Choroid plexus epithelial cell (primary cell): Measurements from ENCODE around the gene CAMKMT.
A peak's percentile ranks its signal among the peaks of the same experiment; 100 is the strongest.

Experiments used
- DNase-seq: peaks from one replicate; pipeline ENCODE4 v3.0.0-alpha.2; 2010; ENCODE audit warnings: low read depth
- H3K4me3 ChIP-seq: 2 replicates; pipeline ENCODE4 v1.5.1; 2011; ENCODE audit warnings: low read depth, mild to moderate bottlenecking, control low read depth, low read length, moderate library complexity
- TF ChIP-seq, protein P1 (sequence below): conservative IDR thresholded peaks from 2 replicates; pipeline ENCODE4 v1.5.1; 2011; ENCODE audit warnings: low read depth, mild to moderate bottlenecking, control low read depth, inconsistent platforms, low read length, moderate library complexity

Gene CAMKMT

DNA sequence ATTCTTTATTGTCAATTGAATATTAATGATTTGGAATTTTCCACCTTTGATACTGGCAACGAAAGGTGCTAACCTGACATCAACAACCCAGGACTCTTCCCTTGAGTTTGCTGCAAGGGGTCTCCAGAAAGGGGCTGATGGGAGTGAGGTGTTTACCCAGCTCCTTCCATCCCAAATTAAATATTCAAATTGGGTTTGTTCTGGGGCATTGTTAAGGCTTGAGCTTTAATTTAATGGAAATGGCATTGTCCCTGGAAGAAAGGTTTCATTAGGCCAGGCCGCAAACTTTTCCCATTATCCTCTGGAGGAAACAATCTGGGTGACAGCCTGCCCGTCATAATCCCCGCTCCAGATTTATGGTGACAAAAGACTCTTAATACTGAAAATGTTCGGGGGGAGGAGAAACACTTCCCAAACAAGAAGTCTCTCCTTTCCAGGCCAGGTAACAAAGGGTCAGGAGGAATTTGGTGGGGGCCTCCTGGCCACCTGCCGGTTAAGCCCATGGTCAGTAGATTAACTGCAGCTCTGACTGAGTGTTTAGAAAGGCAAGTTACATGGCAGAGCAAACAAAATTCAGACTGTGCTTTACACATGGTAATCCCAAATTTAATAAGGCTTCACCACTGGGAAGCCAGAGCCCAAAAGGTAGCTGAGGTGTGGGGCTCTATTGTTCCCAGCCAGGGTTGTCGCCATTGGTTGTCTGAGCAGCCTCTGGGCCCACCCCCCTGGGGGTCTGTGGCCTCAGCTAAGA is 428.4 kb downstream of the CAMKMT start:
- no peak for DNase-seq
- no peak overlapping the region for H3K4me3 ChIP-seq
- TF ChIP-seq, protein P1, sequence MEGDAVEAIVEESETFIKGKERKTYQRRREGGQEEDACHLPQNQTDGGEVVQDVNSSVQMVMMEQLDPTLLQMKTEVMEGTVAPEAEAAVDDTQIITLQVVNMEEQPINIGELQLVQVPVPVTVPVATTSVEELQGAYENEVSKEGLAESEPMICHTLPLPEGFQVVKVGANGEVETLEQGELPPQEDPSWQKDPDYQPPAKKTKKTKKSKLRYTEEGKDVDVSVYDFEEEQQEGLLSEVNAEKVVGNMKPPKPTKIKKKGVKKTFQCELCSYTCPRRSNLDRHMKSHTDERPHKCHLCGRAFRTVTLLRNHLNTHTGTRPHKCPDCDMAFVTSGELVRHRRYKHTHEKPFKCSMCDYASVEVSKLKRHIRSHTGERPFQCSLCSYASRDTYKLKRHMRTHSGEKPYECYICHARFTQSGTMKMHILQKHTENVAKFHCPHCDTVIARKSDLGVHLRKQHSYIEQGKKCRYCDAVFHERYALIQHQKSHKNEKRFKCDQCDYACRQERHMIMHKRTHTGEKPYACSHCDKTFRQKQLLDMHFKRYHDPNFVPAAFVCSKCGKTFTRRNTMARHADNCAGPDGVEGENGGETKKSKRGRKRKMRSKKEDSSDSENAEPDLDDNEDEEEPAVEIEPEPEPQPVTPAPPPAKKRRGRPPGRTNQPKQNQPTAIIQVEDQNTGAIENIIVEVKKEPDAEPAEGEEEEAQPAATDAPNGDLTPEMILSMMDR, result no peak

- TF ChIP-seq, protein P1, result no peak
- DNase-seq, result peak; percentile 52
- no peak overlapping the region for H3K4me3 ChIP-seq
These were observed 431.6 kb downstream of the CAMKMT start for GRCh38 chr2:44793322-44793870.

DNA sequence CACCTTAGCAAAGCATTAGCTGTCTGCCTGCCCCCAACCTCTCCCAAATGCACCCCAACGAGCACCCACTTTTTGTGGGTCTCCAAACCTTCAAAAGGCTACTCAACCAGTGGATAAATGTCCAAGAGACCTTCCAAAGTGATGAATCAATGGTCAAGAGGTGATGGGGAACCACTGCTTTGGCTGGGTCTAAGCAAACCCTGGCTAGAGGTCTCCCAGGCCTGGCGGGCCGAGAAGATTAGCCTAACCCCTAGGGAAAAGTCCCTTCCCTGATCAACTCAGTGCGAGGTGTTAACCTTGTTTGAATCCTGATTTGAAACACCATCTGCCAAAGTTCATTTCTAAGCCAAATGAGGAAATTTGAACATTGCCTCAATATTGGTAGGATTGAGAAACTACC is 435.0 kb downstream of the CAMKMT start:
- TF ChIP-seq, protein P1, result no peak
- DNase-seq, result no peak

DNA sequence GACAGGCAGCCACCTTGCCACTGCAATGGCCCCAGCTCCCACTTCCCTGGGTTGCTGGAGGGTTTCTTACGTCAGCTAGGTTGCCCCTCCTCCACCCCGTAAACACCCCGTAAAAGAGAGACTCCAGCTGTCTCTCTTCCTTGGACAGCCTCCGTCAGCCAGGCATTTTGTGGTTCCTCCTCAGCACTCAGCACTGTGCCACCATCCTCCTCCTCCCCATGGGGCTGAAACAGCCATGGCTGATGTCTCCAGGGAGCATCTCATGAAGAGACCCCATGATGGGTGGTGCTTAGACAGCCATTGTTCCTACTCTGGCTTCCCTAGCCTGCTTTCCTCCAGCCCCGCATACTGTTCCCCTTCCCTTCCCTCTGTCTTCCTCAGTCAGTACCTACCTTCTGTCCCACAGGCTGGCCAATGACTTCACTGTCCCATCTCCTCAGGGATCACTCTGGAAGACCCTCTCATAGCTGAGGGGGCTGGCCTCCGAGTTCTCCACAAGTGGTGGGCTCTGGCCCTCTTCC is 436.5 kb downstream of the CAMKMT start:
- no peak overlapping the region for H3K4me3 ChIP-seq
- TF ChIP-seq, protein P1, result no peak
- DNase-seq, result no peak

More for the DNA sequence above, 435.0 kb downstream of the CAMKMT start:
- no peak overlapping the region for H3K4me3 ChIP-seq

GRCh38 chr2:44799105-44799504 is 437.4 kb downstream of the CAMKMT start:
- DNase-seq, result no peak
- H3K4me3 ChIP-seq, result no peak overlapping the region
- TF ChIP-seq, protein P1, result no peak

- TF ChIP-seq, protein P1, result no peak
- DNase-seq, result no peak
- no peak overlapping the region for H3K4me3 ChIP-seq
These were observed 438.0 kb downstream of the CAMKMT start for GRCh38 chr2:44799754-44800153.

- DNase-seq, result no peak
- TF ChIP-seq, protein P1, result no peak
- no peak overlapping the region for H3K4me3 ChIP-seq
These were observed 439.6 kb downstream of the CAMKMT start for GRCh38 chr2:44801289-44801840.
